ENCODE results near the gene DUSP22.

Gene DUSP22

DNA sequence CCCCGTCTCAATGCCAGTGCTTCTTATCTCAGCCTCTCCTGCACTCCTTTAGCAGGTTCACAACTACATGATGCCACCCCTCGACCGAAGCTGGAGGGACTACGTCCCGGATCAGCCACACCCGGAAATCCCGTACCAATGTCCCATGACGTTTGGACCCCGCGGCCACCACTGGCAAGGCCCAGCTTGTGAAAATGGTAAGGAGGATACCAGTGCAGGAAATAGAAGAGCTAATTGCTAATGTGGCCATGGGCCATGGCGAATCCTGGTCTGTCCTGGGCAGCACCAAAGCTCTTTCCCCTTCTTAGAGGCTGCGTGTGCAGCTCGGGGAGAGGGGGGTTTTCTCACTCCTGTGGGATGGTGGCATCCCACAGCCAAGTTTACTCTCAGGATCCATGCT, 104.8 kb downstream of the DUSP22 start:
- DNase-seq (ENCODE audit: low read depth) = no peak

DNA sequence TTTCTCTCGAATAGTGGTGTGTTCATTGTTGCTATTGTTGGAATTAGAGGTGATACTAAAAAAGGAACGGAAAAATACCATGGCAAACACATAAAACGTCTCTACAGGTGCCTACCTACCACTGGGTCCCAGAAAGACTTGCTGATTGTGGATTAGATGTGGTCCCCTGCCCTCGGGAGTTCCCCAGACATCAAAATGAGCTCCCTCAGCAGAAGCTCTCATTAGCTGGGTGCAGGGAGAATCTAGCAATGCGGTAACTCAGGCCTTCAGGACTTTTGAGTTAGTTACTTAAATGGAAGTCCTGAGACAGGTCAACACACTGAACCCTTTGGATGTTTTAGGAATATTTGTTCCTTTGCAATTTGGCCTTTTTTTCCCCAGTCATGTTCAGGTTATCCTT, 105.3 kb downstream of the DUSP22 start:
- no peak for DNase-seq (ENCODE audit: low read depth)

DNA sequence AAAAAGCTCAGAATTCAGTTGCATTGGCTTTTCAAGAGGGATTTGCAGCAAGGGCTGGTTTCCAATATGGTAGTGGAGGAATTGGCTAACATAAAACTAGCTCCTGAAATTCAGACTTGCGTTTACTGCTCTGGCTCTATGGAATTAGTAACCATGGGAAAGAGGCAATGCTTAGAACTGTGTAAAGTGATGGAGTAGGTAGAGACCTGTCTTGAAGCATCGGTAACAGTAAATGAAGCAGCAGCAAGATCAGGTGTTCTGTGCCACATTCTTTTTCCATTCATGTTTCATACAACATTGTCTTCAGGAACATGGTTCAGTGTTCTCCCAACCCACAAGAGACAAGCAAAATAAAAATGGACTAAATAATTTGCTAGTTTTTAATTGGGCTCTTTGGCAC, 105.8 kb downstream of the DUSP22 start:
- DNase-seq (ENCODE audit: low read depth) = no peak

DNA sequence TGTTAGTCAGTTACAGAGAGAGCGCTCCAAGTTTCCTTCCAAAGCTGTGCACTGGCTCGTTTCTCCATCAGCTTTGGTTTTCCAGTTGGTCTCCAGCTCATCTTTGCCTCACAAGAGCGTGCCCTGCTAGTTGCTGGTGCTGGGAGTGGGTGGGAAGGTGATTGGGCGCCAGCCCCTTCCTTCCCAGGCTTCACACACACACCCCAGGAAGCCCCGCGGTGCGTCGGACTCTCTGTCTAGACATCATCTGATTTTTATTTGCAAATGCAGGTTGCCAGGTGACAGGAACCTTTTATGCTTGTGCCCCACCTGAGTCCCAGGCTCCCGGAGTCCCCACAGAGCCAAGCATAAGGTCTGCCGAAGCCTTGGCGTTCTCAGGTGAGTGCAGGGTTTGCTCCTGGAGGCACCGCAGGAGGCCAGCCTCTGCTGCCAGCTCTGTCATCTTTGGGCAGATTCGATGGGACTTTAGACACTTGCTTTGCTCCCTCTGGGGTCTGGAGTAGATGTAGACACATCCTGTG, 106.3 kb downstream of the DUSP22 start:
- no peak for DNase-seq (ENCODE audit: low read depth)

DNA sequence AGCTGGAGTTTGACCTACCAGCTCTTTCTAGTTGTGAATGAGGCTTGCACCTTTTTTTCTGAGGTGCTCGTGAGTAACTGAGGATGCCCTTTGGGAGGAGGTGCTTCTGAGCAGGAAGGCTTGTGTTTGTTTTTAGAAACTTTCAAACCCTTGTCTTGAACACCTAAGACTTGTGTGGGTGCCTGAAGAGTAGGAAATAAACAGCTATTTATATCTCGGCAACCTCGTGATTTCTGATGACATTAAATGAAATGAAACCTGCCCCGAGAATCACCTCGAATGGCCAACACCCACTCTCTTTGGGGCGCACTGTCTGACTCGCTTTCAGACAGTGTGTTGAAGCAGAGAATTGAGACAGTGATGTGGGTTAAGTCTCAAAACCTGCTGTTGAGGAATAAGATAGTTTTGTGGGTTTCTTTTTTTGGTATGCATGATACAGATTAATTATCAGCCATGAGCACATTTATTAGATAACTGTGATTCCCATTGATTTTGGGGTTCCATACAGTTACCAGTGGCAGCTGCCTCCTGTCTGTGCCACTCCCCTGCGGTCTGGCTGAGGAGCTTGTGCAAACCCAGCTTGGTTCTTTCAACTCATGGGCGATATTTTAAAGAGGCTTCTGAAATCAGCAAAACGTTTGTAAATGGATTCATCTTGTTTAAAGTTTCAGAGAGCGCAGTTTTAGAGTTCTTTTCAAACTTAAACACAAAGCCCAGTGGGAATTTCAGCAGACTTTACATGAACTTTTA, 107.7 kb downstream of the DUSP22 start:
- no peak for DNase-seq (ENCODE audit: low read depth)

DNA sequence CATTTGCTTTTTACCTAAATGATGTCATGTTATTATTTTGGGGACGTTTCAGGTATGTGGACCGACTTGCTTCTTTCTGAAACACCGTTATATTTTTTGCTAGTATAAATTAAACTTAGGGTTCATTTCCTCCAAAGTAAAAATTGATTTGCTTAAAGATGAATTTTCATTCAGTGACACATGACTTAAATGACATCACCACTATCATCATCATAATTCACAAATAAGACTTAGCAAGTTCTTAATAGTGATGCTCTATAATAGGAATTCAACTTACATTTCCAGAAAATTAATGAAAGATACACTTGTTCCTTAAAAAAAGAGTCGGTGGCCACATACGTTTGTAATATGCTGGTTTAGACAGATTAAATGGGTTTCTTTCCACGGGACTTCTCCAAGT, 108.5 kb downstream of the DUSP22 start:
- DNase-seq (ENCODE audit: low read depth) = no peak

Data from T-helper 22 cell (primary cell).